HG02884 (cell line): ENCODE data around the gene SLFNL1.

Experiments
- ATAC-seq: cut with Tn5 transposase; IDR thresholded peaks from one replicate; pipeline ENCODE4 v1.9.1; 2021; ENCODE audit warnings: mild to moderate bottlenecking, moderate library complexity; ENCODE audit not compliant: unreplicated experiment

SLFNL1 gene

GRCh38 chr1:40966417-40966816, 55.1 kb downstream of the SLFNL1 start:
- no peak for ATAC-seq
